Upper lobe of right lung (tissue), 1 donor: Measurements from ENCODE around the gene TRAF3. TPM values are rescaled to one million over a fixed set of nuclear protein-coding genes. Genes with fewer than 3 reads are reported as not detected.
A peak's percentile ranks its signal among the peaks of the same experiment; 100 is the strongest.

Experiments used
- ATAC-seq: fragments of 200-7000 bp; cut with Tn5 transposase; one replicate; pipeline ENCODE4 v1.9.1; 2020; ENCODE audit warnings: mild to moderate bottlenecking, moderate library complexity
- DNase-seq: peaks from one replicate; pipeline ENCODE4 v3.0.0-alpha.2; 2020
- H3K27ac ChIP-seq: fragments of 200-600 bp; one replicate; pipeline ENCODE4 v1.8.0; 2022
- H3K27me3 ChIP-seq: fragments of 200-600 bp; one replicate; pipeline ENCODE4 v1.8.0; 2022; ENCODE audit warnings: mild to moderate bottlenecking
- H3K36me3 ChIP-seq: fragments of 200-600 bp; one replicate; pipeline ENCODE4 v1.8.0; 2022
- H3K4me1 ChIP-seq: fragments of 200-600 bp; one replicate; pipeline ENCODE4 v1.8.0; 2022
- H3K4me3 ChIP-seq: fragments of 200-600 bp; one replicate; pipeline ENCODE4 v1.8.0; 2022; ENCODE audit warnings: mild to moderate bottlenecking
- H3K9me3 ChIP-seq: fragments of 200-600 bp; one replicate; pipeline ENCODE4 v1.8.0; 2022
- CTCF ChIP-seq: fragments of 200-600 bp; IDR thresholded peaks from one replicate; pipeline ENCODE4 v1.8.0; 2022; ENCODE audit warnings: antibody characterized with exemption
- intact Hi-C: fragments of 100-400 bp; cut with DNase I; formaldehyde crosslinking; loops from one replicate; pipeline ENCODE4 v1.11.0; 2022
- total RNA-seq: library from RNA; stranded (reverse); fragmentation: NEBNext Ultra II Directional; extraction: Animal tissue kit (Norgen Biotek cat#: 25700); gene quantifications from one replicate; pipeline ENCODE4 v1.2.1, GENCODE V29; 2021
- donor health status: DM: no; HTN: yes; CAD: no; lungs with severe emphysema.

TRAF3 gene
- total RNA-seq, 1 donor from 2014 or later: 22.3 TPM

DNA sequence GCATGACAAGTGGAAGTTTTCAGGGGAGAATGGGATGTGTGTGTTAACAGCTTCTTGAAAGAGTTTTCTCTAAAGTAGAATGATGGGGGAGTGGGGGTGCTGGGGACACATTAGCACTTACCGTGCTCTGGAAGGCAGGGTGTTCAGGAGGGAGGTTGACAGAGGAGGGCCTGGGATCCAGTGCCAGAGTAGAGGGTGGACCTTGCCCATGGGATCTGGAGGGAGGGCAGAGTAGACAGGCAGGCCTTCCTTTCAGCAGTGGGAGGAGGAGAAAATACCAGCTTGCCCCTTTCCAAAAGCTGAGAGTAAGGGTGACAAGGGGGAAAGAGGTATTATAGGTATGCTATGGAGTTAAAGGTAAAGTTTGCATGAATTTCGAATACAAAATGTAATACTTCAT lies 40.1 kb downstream of the TRAF3 start:
- no peak for DNase-seq
- Histone ChIP-seq H3K4me3 (no peak overlapping the region), H3K27ac (no peak overlapping the region), H3K36me3 (no peaks in the 10 kb centered on the region), H3K9me3 (no peaks in the 10 kb centered on the region), H3K4me1 (no peaks in the 10 kb centered on the region), H3K27me3 (no peaks in the 10 kb centered on the region)
- intact Hi-C loops: no loop called here
- TF ChIP-seq CTCF: no peak
- ATAC-seq: no peak

GRCh38 chr14:102817942-102818940 lies 41.0 kb downstream of the TRAF3 start:
- Histone ChIP-seq H3K27ac (no peak overlapping the region), H3K27me3 (no peaks in the 10 kb centered on the region), H3K4me1 (no peaks in the 10 kb centered on the region), H3K36me3 (no peaks in the 10 kb centered on the region), H3K9me3 (no peaks in the 10 kb centered on the region), H3K4me3 (no peak overlapping the region)
- intact Hi-C loops: no loop called here
- ATAC-seq (peak; percentile 32), DNase-seq (no peak)
- TF ChIP-seq CTCF: no peak

- Histone ChIP-seq H3K4me1 (no peaks in the 10 kb centered on the region), H3K4me3 (no peak overlapping the region), H3K27ac (no peak overlapping the region), H3K9me3 (no peaks in the 10 kb centered on the region), H3K27me3 (no peaks in the 10 kb centered on the region), H3K36me3 (no peaks in the 10 kb centered on the region)
- ATAC-seq (peak; percentile 23), DNase-seq (no peak)
- intact Hi-C loops: no loop called here
- TF ChIP-seq CTCF: no peak
These were observed 42.0 kb downstream of the TRAF3 start for GRCh38 chr14:102819176-102819628.

DNA sequence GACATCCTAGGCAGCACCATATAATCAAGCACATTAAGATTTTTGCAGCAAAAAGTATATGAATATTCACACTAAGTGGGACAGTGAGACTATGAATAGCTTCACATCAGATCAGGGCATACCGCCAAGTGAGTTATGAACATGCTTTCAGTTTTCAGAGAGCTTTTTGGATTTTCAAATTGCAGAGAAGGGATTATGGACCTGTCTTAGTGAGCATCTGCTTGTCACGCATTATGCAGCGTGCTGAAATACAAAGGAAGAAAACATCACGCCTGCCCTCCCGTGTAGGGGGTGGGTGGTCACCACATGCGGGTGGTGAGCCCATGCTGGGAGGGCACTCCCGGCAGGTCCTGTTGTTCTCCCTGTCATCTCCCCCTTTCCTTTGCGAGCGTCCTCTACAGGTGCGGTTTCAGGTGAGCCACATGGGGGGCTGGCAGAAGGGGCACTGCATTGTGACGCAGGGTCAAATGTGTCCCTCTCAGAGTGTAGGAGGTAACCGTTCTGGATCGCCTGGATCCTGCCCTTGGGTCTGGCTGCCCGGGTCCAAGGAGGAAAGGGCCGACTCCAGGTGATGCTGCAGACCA lies 42.6 kb downstream of the TRAF3 start:
- ATAC-seq (no peak), DNase-seq (no peak)
- no peaks in the 10 kb centered on the region for H3K9me3 ChIP-seq
- H3K27ac ChIP-seq: no peak overlapping the region
- no peaks in the 10 kb centered on the region for H3K27me3 ChIP-seq
- intact Hi-C loops: no loop called here
- no peak for TF ChIP-seq CTCF
- no peak overlapping the region for H3K4me3 ChIP-seq
- no peaks in the 10 kb centered on the region for H3K4me1 ChIP-seq
- no peaks in the 10 kb centered on the region for H3K36me3 ChIP-seq

DNA sequence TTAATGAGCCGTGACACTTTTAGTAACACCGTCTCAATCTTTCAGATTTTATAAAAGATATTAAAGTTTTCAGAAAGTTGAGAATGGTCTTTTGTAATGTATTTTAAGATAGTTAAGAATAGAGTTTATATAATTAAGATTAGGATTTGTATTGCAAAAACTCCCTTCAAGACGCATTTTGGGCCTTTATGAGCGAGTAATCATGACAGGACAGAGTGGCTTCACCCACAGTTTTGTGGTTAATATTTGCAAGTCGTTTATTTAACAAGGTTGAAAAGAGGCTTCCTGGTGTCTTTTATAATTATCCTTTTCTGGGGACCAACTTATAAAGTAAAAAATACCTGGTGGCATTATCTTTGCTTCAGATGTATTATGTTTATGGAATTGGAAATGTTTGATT lies 44.0 kb downstream of the TRAF3 start:
- Histone ChIP-seq H3K27me3 (no peaks in the 10 kb centered on the region), H3K27ac (no peak overlapping the region), H3K36me3 (no peaks in the 10 kb centered on the region), H3K9me3 (no peaks in the 10 kb centered on the region), H3K4me1 (no peaks in the 10 kb centered on the region), H3K4me3 (no peak overlapping the region)
- intact Hi-C loops: no loop called here
- DNase-seq (no peak), ATAC-seq (no peak)
- no peak for TF ChIP-seq CTCF
